Epithelial cell of umbilical artery (primary cell): ENCODE results near the gene TYSND1. TPM values are rescaled to one million over a fixed set of nuclear protein-coding genes. Genes with fewer than 3 reads are reported as not detected.

Experiments used
- total RNA-seq: library from RNA; depleted of rRNA; stranded (reverse); fragments of >200 nt; gene quantifications from 2 replicates; pipeline ENCODE4 v1.2.3, GENCODE V29; 2014

Gene TYSND1
- 9.7 and 10.5 TPM in 2 replicates for total RNA-seq

GRCh38 chr10:70146489-70147258 lies at the start of gene TYSND1:
TSS of gene TYSND1 (minus strand) at chr10:70146700. CDS start at chr10:70146586, 114 bp downstream.

GRCh38 chr10:70132098-70133029 lies 14.1 kb downstream of the TYSND1 start, which contains the start of gene AIFM2:
TSS of gene AIFM2 (minus strand) at chr10:70132825. CDS start at chr10:70124084, 8,741 bp downstream.

Other genes starting within 250 kb of the TYSND1 start
- 0.65 and 1.4 TPM in 2 replicates for gene MACROH2A2, start 93.9 kb downstream of the TYSND1 start, total RNA-seq
- 2.9 and 6.7 TPM in 2 replicates for gene AIFM2, start 13.9 kb downstream of the TYSND1 start, total RNA-seq
- gene SAR1A, start 23.8 kb upstream of the TYSND1 start, total RNA-seq: 142 and 182 TPM in 2 replicates
- gene PPA1, start 86.7 kb upstream of the TYSND1 start, total RNA-seq: 283 and 334 TPM in 2 replicates
- gene NPFFR1, start 137.3 kb upstream of the TYSND1 start, total RNA-seq: not detected in 2 replicates
- gene LRRC20, start 235.9 kb upstream of the TYSND1 start, total RNA-seq: 7.1 and 10.1 TPM in 2 replicates